Liver (tissue), 3 donors: ENCODE results near the gene COPZ1.

ENCODE experiments used
- CTCF ChIP-seq: fragments of 150-350 bp; IDR thresholded peaks from 2 replicates; pipeline ENCODE4 v1.5.1; 2017; ENCODE audit warnings: improper control_type of control experiment, low read depth, low read length; ENCODE audit not compliant: missing input control
- FOXA1 ChIP-seq: IDR thresholded peaks from 2 replicates; pipeline ENCODE4 v1.6.1; 2016; ENCODE audit warnings: antibody characterized with exemption
- GABPA ChIP-seq, 2 donors: IDR thresholded peaks in 1 of 2; conservative IDR thresholded peaks in 1 of 2; 2 replicates each; pipeline ENCODE4 v1.6.1; 2016; ENCODE audit warnings: antibody characterized with exemption in 2 of 2, mild to moderate bottlenecking in 1 of 2, moderate library complexity in 1 of 2
- HNF4A ChIP-seq, 2 donors: conservative IDR thresholded peaks; 2 replicates each; pipeline ENCODE4 v1.6.1; 2016; ENCODE audit warnings: antibody characterized with exemption in 2 of 2, mild to moderate bottlenecking in 2 of 2
- RXRA ChIP-seq, 2 donors: IDR thresholded peaks; 2 replicates each; pipeline ENCODE4 v1.6.1; 2017 to 2018; ENCODE audit warnings: antibody characterized with exemption in 2 of 2, mild to moderate bottlenecking in 1 of 2
- SP1 ChIP-seq: IDR thresholded peaks from 2 replicates; pipeline ENCODE4 v1.6.1; 2018; ENCODE audit warnings: antibody characterized with exemption, mild to moderate bottlenecking
- TF ChIP-seq, protein P1 (sequence below): IDR thresholded peaks from 2 replicates; pipeline ENCODE4 v1.6.1; 2016; ENCODE audit warnings: antibody characterized with exemption, mild to moderate bottlenecking
- TF ChIP-seq, protein P2 (sequence below): IDR thresholded peaks from 2 replicates; pipeline ENCODE4 v1.6.1; 2016; ENCODE audit warnings: antibody characterized with exemption
- TF ChIP-seq, protein P3 (sequence below): IDR thresholded peaks from 2 replicates; pipeline ENCODE4 v1.6.1; 2016; ENCODE audit warnings: antibody characterized with exemption
- donor health status: healthy.
- donor health status: healthy.

DNA sequence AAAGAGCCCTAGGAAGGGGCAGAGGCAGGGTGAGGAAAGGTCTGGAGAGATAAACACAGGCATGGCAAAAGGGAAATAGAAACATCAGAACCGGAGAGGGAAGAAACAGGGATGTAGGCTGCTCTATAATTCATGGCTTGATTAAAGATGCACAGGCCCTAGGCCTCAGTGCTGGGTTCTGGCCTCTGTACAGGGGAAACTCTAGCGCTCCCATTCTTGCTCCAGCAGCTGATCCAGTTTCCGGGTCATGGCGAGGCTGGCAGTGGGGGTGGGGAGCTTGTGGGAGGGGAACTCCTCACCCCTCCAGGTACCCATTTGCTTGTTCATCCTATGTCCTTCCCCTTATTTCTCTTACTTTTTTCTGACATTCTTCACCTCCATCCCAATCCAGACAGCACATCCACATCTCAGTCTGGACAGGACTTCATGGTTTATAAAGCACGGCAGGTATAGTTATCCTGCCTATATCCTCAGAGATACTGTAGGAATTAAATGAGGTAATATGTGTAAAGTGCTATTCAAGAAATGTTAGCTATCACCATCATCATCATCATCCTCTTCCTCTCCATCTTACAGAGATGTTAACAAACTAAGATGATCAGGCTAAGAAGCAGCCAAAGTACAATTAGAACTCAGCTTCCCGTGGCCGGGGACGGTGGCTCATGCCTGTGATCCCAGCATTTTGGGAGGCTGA, 47.3 kb downstream of the COPZ1 start:
- TF ChIP-seq CTCF (no peak), HNF4A (conservative IDR thresholded peaks at IDR 0.05) (no peak), SP1 (no peak), GABPA (IDR thresholded peaks at IDR 0.05 in 1 of 2, conservative IDR thresholded peaks at IDR 0.05 in 1 of 2) (no peak), RXRA (IDR thresholded peaks at IDR 0.05) (peak in 1 of 2 donors; percentile 20), FOXA1 (no peak)
- TF ChIP-seq, protein P1, sequence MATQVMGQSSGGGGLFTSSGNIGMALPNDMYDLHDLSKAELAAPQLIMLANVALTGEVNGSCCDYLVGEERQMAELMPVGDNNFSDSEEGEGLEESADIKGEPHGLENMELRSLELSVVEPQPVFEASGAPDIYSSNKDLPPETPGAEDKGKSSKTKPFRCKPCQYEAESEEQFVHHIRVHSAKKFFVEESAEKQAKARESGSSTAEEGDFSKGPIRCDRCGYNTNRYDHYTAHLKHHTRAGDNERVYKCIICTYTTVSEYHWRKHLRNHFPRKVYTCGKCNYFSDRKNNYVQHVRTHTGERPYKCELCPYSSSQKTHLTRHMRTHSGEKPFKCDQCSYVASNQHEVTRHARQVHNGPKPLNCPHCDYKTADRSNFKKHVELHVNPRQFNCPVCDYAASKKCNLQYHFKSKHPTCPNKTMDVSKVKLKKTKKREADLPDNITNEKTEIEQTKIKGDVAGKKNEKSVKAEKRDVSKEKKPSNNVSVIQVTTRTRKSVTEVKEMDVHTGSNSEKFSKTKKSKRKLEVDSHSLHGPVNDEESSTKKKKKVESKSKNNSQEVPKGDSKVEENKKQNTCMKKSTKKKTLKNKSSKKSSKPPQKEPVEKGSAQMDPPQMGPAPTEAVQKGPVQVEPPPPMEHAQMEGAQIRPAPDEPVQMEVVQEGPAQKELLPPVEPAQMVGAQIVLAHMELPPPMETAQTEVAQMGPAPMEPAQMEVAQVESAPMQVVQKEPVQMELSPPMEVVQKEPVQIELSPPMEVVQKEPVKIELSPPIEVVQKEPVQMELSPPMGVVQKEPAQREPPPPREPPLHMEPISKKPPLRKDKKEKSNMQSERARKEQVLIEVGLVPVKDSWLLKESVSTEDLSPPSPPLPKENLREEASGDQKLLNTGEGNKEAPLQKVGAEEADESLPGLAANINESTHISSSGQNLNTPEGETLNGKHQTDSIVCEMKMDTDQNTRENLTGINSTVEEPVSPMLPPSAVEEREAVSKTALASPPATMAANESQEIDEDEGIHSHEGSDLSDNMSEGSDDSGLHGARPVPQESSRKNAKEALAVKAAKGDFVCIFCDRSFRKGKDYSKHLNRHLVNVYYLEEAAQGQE = no peak
- TF ChIP-seq, protein P2, sequence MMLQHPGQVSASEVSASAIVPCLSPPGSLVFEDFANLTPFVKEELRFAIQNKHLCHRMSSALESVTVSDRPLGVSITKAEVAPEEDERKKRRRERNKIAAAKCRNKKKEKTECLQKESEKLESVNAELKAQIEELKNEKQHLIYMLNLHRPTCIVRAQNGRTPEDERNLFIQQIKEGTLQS = no peak
- TF ChIP-seq, protein P3, sequence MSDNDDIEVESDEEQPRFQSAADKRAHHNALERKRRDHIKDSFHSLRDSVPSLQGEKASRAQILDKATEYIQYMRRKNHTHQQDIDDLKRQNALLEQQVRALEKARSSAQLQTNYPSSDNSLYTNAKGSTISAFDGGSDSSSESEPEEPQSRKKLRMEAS = no peak
